H9 (cell line): Measurements from ENCODE around the gene NACAD. TPM values are rescaled to one million over a fixed set of nuclear protein-coding genes. Genes with fewer than 3 reads are reported as not detected.

Experiments
- DNase-seq: peaks from one replicate; pipeline ENCODE4 v3.0.0-alpha.2; 2017
- H2AFZ ChIP-seq: one replicate; pipeline ENCODE4 v1.6.1; 2013; ENCODE audit warnings: mild to moderate bottlenecking, low read length, control low read depth, moderate library complexity
- H2AK5ac ChIP-seq: 2 replicates; pipeline ENCODE4 v1.6.1; 2013; ENCODE audit warnings: low read length, control low read depth, mixed read lengths; ENCODE audit not compliant: insufficient read length
- H2BK120ac ChIP-seq: one replicate; pipeline ENCODE4 v1.6.1; 2013; ENCODE audit warnings: low read depth, mild to moderate bottlenecking, low read length, control low read depth, inconsistent platforms; ENCODE audit not compliant: poor library complexity, severe bottlenecking
- H2BK12ac ChIP-seq: 2 replicates; pipeline ENCODE4 v1.6.1; 2013; ENCODE audit warnings: low read length, control low read depth, mixed read lengths, low read depth; ENCODE audit not compliant: insufficient read length
- H2BK15ac ChIP-seq: 2 replicates; pipeline ENCODE4 v1.6.1; 2013; ENCODE audit warnings: low read depth, low read length, control low read depth
- H2BK20ac ChIP-seq: one replicate; pipeline ENCODE4 v1.6.1; 2013; ENCODE audit warnings: low read depth, mild to moderate bottlenecking, low read length, control low read depth, inconsistent platforms; ENCODE audit not compliant: poor library complexity, severe bottlenecking
- H2BK5ac ChIP-seq: 2 replicates; pipeline ENCODE4 v1.6.1; 2013; ENCODE audit warnings: low read length, control low read depth, mixed read lengths; ENCODE audit not compliant: insufficient read length
- H3K14ac ChIP-seq: 2 replicates; pipeline ENCODE4 v1.6.1; 2013; ENCODE audit warnings: low read length, control low read depth; ENCODE audit not compliant: insufficient read depth
- H3K18ac ChIP-seq: 2 replicates; pipeline ENCODE4 v1.6.1; 2013; ENCODE audit warnings: low read depth, mild to moderate bottlenecking, mixed read lengths, low read length, control low read depth; ENCODE audit not compliant: insufficient read length
- H3K23ac ChIP-seq: 2 replicates; pipeline ENCODE4 v1.6.1; 2013; ENCODE audit warnings: low read length, control low read depth, mixed read lengths, low read depth; ENCODE audit not compliant: insufficient read length
- H3K23me2 ChIP-seq: 2 replicates; pipeline ENCODE4 v1.6.1; 2013; ENCODE audit warnings: low read depth, mild to moderate bottlenecking, mixed read lengths, low read length, control low read depth; ENCODE audit not compliant: insufficient read length, poor library complexity, severe bottlenecking
- H3K27ac ChIP-seq: 2 replicates; pipeline ENCODE4 v1.5.1; 2013; ENCODE audit warnings: low read length, control low read depth, mixed read lengths, low read depth; ENCODE audit not compliant: insufficient read length
- H3K27me3 ChIP-seq: 2 replicates; pipeline ENCODE4 v1.6.1; 2013; ENCODE audit warnings: low read length, control low read depth, inconsistent platforms; ENCODE audit not compliant: insufficient read depth
- H3K4ac ChIP-seq: 2 replicates; pipeline ENCODE4 v1.6.1; 2013; ENCODE audit warnings: low read depth, mild to moderate bottlenecking, control low read depth, inconsistent platforms, low read length, moderate library complexity
- H3K4me1 ChIP-seq: 2 replicates; pipeline ENCODE4 v1.6.1; 2013; ENCODE audit warnings: low read length, control low read depth, inconsistent platforms; ENCODE audit not compliant: insufficient read depth
- H3K4me2 ChIP-seq: 2 replicates; pipeline ENCODE4 v1.6.1; 2013; ENCODE audit warnings: low read length, control low read depth, mixed read lengths; ENCODE audit not compliant: insufficient read length, insufficient read depth
- H3K56ac ChIP-seq: 2 replicates; pipeline ENCODE4 v1.6.1; 2013; ENCODE audit warnings: low read depth, mild to moderate bottlenecking, mixed read lengths, low read length, control low read depth; ENCODE audit not compliant: insufficient read length
- H3K79me1 ChIP-seq: 2 replicates; pipeline ENCODE4 v1.6.1; 2013; ENCODE audit warnings: low read depth, mild to moderate bottlenecking, moderate library complexity, low read length, control low read depth, inconsistent platforms; ENCODE audit not compliant: insufficient read depth, poor library complexity, severe bottlenecking
- H3K79me2 ChIP-seq: 2 replicates; pipeline ENCODE4 v1.6.1; 2013; ENCODE audit warnings: low read length, control low read depth, inconsistent platforms; ENCODE audit not compliant: insufficient read depth
- H3K9ac ChIP-seq: 2 replicates; pipeline ENCODE4 v1.6.1; 2013; ENCODE audit warnings: low read length, control low read depth, mixed read lengths; ENCODE audit not compliant: insufficient read length; ENCODE audit errors: extremely low read depth
- H3K9me3 ChIP-seq: one replicate; pipeline ENCODE4 v1.6.1; 2013; ENCODE audit warnings: low read depth, low read length, inconsistent platforms; ENCODE audit not compliant: control insufficient read depth
- H3T11ph ChIP-seq: one replicate; pipeline ENCODE4 v1.6.1; 2013; ENCODE audit warnings: mild to moderate bottlenecking, low read length, control low read depth, inconsistent platforms
- H4K20me1 ChIP-seq: one replicate; pipeline ENCODE4 v1.6.1; 2013; ENCODE audit not compliant: control insufficient read depth, insufficient read length, insufficient read depth
- H4K5ac ChIP-seq: 2 replicates; pipeline ENCODE4 v1.6.1; 2013; ENCODE audit warnings: low read depth, mild to moderate bottlenecking, mixed read lengths, low read length, control low read depth; ENCODE audit not compliant: insufficient read length
- H4K8ac ChIP-seq: replicated peaks from 2 replicates; pipeline ENCODE4 v1.6.1; 2013; ENCODE audit warnings: low read length, control low read depth, mixed read lengths, low read depth; ENCODE audit not compliant: insufficient read length
- H4K91ac ChIP-seq: 2 replicates; pipeline ENCODE4 v1.6.1; 2013; ENCODE audit warnings: low read depth, mild to moderate bottlenecking, moderate library complexity, mixed read lengths, low read length, control low read depth; ENCODE audit not compliant: insufficient read length
- H3K27ac Mint-ChIP-seq, 3 experiments: 2 replicates in 2 of 3; 3 replicates in 1 of 3; pipeline ENCODE4 v1.8.0; 2020 to 2021; ENCODE audit warnings: mixed read lengths in 3 of 3, mild to moderate bottlenecking in 1 of 3, moderate library complexity in 1 of 3
- H3K27me3 Mint-ChIP-seq: 2 replicates; pipeline ENCODE4 v1.8.0; 2021; ENCODE audit warnings: low read depth, mild to moderate bottlenecking, moderate library complexity, mixed read lengths
- H3K36me3 Mint-ChIP-seq, 3 experiments: 2 replicates in 2 of 3; 3 replicates in 1 of 3; pipeline ENCODE4 v1.8.0; 2020 to 2021; ENCODE audit warnings: low read depth in 3 of 3, mixed read lengths in 3 of 3; ENCODE audit not compliant: insufficient read depth in 1 of 3
- H3K4me1 Mint-ChIP-seq, 2 experiments: 2 replicates each; pipeline ENCODE4 v1.8.0; 2020; ENCODE audit warnings: mixed read lengths in 2 of 2
- H3K4me3 Mint-ChIP-seq, 2 experiments: 2 replicates in 1 of 2; 3 replicates in 1 of 2; pipeline ENCODE4 v1.8.0; 2020 to 2021; ENCODE audit warnings: mild to moderate bottlenecking in 2 of 2, mixed read lengths in 2 of 2, moderate library complexity in 1 of 2
- H3K9me3 Mint-ChIP-seq, 2 experiments: 2 replicates in 1 of 2; 3 replicates in 1 of 2; pipeline ENCODE4 v1.8.0; 2020; ENCODE audit warnings: mild to moderate bottlenecking in 2 of 2, mixed read lengths in 2 of 2, moderate library complexity in 1 of 2
- CTCF ChIP-seq: fragments of 200-600 bp; sonication (generic); conservative IDR thresholded peaks from 3 replicates; pipeline ENCODE4 v1.8.0; 2021; ENCODE audit warnings: antibody characterized with exemption, mild to moderate bottlenecking
- WGBS: extraction: QIAGEN DNeasy Blood & Tissue Kit; methylation state at CpG from one replicate; pipeline ENCODE4 v1.1.7; 2013; ENCODE audit warnings: missing lambda C conversion rate, low lambda C conversion rate, mixed read lengths; ENCODE audit not compliant: insufficient read length; ENCODE audit errors: extremely low coverage; 5-methylcytosine and 5-hydroxymethylcytosine counted together
- total RNA-seq: library from RNA; stranded (reverse); gene quantifications from 2 replicates; pipeline ENCODE4 v1.2.1, GENCODE V29; 2021

The NACAD gene
- total RNA-seq, 1 experiment from 2014 or later, result 8.0 TPM

DNA sequence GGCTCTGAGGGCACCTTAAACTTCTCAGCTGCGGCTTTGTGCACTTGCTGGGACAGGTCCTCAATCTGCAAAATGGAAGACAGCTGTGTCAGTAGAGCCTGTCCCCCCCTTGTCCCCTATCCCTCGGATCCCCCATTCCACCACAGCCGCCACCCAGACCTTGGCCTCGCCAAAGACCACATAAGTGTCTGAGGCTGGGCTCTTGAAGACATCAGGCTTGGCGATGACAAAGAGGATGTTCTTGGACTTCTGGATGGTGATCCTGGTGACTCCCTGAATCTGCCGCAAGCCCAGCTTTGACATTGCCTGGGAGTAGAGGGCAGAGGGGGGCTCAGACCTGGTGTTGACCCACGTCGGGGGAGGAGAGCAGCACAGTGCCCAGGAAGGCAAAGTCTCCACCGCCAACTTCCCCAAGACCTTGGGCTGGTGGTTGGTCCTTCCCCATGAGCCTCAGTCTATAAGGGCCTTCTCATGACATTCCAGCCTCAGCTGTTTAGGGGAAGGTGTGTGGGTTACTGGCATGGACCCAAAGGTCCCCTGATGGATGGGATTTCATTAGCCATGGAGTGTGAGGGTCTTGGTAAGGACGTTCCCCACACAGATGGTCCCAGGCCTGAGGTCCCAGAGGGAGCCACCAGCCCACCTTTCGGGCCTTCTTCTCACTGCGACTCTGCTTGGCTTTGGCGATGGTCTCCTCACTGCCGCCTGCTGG lies 7.7 kb downstream of the NACAD start:
- peak; percentile 10 for DNase-seq
- Histone ChIP-seq H2BK20ac (no peak overlapping the region), H4K91ac (no peak overlapping the region), H3K9ac (no peak overlapping the region), H2BK5ac (no peak overlapping the region), H3K4ac (no peak overlapping the region), H3K9me3 (no peaks in the 10 kb centered on the region), H3K4me1 (no peaks in the 10 kb centered on the region), H3K23ac (no peak overlapping the region), H3K27me3 (no peaks in the 10 kb centered on the region), H2BK120ac (no peak overlapping the region), H2AFZ (no peak overlapping the region), H3K56ac (no peak overlapping the region), H3K79me1 (no peaks in the 10 kb centered on the region), H3K14ac (no peak overlapping the region), H3K4me2 (no peak overlapping the region), H4K5ac (no peak overlapping the region), H3K27ac (no peak overlapping the region), H3K18ac (no peak overlapping the region), H4K8ac (no peak overlapping the region), H2AK5ac (no peak overlapping the region), H3K23me2 (no peaks in the 10 kb centered on the region), H2BK12ac (no peak overlapping the region), H4K20me1 (no peaks in the 10 kb centered on the region), H3T11ph (no peak overlapping the region), H2BK15ac (no peak overlapping the region), H3K79me2 (no peaks in the 10 kb centered on the region)
- H3K4me1 Mint-ChIP-seq, result no peaks in the 10 kb centered on the region
- peaks cover 6% of the 10 kb centered on the region for H3K27me3 Mint-ChIP-seq
- no peak overlapping the region for H3K4me3 Mint-ChIP-seq
- peak overlapping the region in 1 of 3 experiments; percentile 84; a peak in 1 of 7 replicates for H3K27ac Mint-ChIP-seq
- peaks cover 0 to 3% of the 10 kb centered on the region in 2 experiments; a peak in 2 of 5 replicates for H3K9me3 Mint-ChIP-seq
- no CpG with 5 or more reads among the region's 14 CpGs for WGBS
- peaks cover 0 to 12% (median 0%) of the 10 kb centered on the region in 3 experiments; a peak in 5 of 7 replicates for H3K36me3 Mint-ChIP-seq
- TF ChIP-seq CTCF, result no peak
